ENCODE results near the gene CNPY4. TPM values are rescaled to one million over a fixed set of nuclear protein-coding genes. Genes with fewer than 3 reads are reported as not detected.

The CNPY4 gene
- total RNA-seq, 4 donors from 2014 or later = 3.8 to 8.4 (median 6.5) TPM

DNA sequence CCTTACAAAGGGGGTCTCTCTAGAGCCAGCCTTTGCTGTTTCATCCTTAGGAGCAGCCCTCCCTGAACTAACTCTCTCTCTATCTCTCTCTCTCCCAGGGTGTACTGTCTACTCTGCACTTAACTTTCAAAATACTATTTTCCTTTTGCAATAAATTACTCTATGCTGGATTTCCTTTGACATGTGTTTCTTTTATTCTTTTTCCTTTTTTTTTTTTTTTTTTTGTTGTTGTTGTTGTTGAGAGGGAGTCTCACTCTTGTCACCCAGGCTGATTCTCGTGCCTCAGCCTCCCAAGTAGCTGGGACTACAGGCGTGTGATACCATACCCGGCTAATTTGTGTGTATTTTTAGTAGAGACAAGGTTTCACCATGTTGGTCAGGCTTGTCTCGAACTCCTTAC is 36.5 kb upstream of the CNPY4 start:
- no peak overlapping the region for H3K4me3 ChIP-seq (ENCODE audit: low read depth, poor library complexity, severe bottlenecking)
- TF ChIP-seq, protein P1, sequence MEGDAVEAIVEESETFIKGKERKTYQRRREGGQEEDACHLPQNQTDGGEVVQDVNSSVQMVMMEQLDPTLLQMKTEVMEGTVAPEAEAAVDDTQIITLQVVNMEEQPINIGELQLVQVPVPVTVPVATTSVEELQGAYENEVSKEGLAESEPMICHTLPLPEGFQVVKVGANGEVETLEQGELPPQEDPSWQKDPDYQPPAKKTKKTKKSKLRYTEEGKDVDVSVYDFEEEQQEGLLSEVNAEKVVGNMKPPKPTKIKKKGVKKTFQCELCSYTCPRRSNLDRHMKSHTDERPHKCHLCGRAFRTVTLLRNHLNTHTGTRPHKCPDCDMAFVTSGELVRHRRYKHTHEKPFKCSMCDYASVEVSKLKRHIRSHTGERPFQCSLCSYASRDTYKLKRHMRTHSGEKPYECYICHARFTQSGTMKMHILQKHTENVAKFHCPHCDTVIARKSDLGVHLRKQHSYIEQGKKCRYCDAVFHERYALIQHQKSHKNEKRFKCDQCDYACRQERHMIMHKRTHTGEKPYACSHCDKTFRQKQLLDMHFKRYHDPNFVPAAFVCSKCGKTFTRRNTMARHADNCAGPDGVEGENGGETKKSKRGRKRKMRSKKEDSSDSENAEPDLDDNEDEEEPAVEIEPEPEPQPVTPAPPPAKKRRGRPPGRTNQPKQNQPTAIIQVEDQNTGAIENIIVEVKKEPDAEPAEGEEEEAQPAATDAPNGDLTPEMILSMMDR (IDR thresholded peaks at IDR 0.05) = no peak
- TF ChIP-seq POLR2A (IDR thresholded peaks at IDR 0.05) = no peak
- 64 to 71% methylated on average over 4 of the region's 4 CpGs for WGBS, 2 donors
- intact Hi-C loops (cut with DNase I; ENCODE audit: low total_unique reads) = no loop called here
- DNase-seq (ENCODE audit: low spot score in 2 of 2) = no peak

DNA sequence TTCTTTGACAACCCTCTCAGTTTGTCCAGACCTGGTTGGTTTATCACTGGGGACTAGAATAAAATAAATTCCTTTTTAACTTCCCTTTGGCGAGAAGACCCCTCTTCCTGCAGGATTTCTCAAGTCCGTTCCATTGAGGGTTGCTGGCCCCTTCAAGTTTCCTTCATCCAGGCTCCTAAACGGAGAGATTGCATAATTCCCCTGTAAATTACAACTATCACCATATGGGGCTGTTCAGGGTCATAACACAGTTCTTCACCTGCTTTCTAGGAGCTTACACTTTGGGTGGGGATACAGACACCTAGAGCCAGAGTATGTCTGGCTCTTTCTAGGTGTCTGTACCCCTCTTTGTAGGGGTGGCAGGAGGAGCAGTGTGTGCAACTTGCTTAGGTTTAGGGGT is 33.9 kb upstream of the CNPY4 start:
- H3K4me3 ChIP-seq (ENCODE audit: low read depth, poor library complexity, severe bottlenecking) = no peak overlapping the region
- no peak for DNase-seq (ENCODE audit: low spot score in 2 of 2)
- TF ChIP-seq, protein P1 (IDR thresholded peaks at IDR 0.05) = no peak
- TF ChIP-seq POLR2A (IDR thresholded peaks at IDR 0.05) = no peak
- WGBS, 2 donors = 56 to 60% methylated on average over 3 of the region's 3 CpGs
- intact Hi-C loops (cut with DNase I; ENCODE audit: low total_unique reads) = no loop called here

DNA sequence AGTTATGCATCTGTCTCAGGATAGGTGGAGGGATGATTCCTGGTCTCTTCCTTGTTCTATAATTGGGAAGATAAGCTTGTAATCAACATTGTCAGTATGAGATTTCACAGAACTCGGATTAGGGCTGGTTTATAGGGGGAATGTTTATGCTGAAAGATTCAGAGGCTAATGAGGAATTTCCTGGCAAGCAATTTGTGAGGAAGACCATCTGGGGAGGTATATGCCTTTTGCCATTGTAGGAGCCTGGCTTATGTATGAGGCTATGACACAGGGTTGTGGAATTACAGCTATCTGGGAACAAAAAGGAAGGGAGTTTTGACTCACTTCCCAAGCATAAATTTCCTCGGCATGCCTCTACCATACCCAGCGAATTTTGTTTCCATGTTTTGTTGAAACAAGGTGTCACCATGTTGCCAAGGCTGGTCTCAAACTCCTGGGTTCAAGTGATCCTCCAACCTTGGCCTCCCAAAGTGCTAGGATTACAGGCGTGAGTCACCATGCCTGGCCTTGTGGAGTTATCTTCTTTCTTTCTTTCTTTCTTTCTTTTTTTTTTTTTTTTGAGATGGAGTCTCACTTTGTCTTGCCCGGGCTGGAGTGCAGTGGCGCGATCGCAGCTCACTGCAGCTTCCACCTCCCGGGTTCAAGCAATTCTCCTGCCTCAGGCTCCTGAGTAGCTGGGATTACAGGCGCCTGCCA is 32.2 kb upstream of the CNPY4 start:
- no peak for DNase-seq (ENCODE audit: low spot score in 2 of 2)
- H3K4me3 ChIP-seq (ENCODE audit: low read depth, poor library complexity, severe bottlenecking) = no peak overlapping the region
- WGBS, 2 donors = 78% methylated on average over 10 of the region's 10 CpGs
- intact Hi-C loops (cut with DNase I; ENCODE audit: low total_unique reads) = no loop called here
- TF ChIP-seq, protein P1 (IDR thresholded peaks at IDR 0.05) = no peak
- no peak for TF ChIP-seq POLR2A (IDR thresholded peaks at IDR 0.05)

DNA sequence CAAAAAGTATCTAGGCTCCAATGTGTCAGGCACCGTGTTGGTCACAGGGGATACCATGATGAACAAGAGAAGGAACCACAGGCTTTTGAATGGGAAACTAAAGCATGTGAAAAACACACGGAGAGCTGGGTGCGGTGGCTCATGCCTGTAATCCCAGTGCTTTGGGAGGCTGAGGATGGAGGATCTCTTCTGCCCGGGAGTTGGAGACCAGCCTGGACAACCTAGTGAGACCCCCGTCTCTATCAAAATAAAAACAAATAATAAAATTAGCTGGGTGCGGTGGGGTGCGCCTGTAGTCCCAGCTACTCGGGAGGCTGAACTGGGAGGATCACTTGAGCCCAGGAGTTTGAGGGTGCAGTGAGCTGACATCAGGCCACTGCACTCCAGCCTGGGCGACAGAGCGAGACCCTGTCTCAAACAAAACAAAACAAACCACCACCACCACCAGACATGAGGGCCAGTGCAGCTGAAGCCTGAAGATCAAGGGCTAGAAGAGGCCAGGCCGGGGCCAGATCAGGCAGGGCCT is 31.3 kb upstream of the CNPY4 start:
- H3K4me3 ChIP-seq (ENCODE audit: low read depth, poor library complexity, severe bottlenecking) = no peak overlapping the region
- intact Hi-C loops (cut with DNase I; ENCODE audit: low total_unique reads) = no loop called here
- DNase-seq (ENCODE audit: low spot score in 2 of 2) = no peak
- TF ChIP-seq, protein P1 (IDR thresholded peaks at IDR 0.05) = no peak
- TF ChIP-seq POLR2A (IDR thresholded peaks at IDR 0.05) = no peak
- 78 to 79% methylated on average over 11 of the region's 11 CpGs for WGBS, 2 donors

DNA sequence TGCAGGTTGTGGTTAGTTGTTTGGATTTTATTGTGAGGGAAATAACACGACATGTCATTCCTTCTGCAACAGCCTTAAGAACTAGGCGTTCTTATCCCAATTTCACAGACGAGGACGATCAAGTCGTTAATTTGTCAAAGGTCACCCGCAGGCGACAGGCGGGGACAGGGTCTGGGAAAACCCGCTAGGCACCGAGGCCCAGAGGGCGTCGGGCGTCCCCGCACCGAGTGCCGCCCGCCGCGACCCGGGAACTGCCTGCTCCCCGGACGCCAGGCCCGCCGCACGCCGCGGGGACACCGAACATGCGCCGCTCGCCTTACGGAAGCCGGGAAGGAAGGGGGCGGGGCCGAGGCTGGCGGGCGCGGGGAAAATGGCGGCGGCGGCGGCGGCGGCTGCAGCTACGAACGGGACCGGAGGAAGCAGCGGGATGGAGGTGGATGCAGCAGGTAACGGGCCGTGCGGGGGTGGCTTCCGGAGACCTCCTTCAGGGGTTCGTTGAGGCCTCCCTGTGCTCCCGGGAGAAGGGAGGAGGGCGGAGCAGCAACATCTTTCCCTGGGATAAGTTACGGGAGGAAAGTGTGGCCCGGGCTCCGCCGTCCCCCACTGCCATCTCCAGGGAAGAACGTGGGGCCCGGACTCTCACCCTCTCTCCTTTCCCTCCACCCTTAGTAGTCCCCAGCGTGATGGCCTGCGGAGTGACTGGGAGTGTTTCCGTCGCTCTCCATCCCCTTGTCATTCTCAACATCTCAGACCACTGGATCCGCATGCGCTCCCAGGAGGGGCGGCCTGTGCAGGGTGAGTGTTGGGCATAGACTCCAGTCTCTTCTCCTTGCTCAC is 30.6 kb upstream of the CNPY4 start, which contains the start of gene COPS6:
Gene COPS6, plus strand, starts transcription at position 349 of the 837 bp plus-strand sequence. Its CDS starts 22 bp downstream, at position 371.
- TF ChIP-seq POLR2A (IDR thresholded peaks at IDR 0.05) = peak in 1 of 2 donors; percentile 8
- TF ChIP-seq, protein P1 (IDR thresholded peaks at IDR 0.05) = no peak
- intact Hi-C loops (cut with DNase I; ENCODE audit: low total_unique reads) = no loop called here
- WGBS, 2 donors = 0% methylated on average over 38 to 62 of the region's 68 CpGs
- DNase-seq (ENCODE audit: low spot score in 2 of 2) = peak; percentile 72 to 97
- peak within 1 kb of the TSS; percentile 42 for H3K4me3 ChIP-seq (ENCODE audit: low read depth, poor library complexity, severe bottlenecking)
